RWPE2 (cell line): ENCODE measurements around the gene AEBP1.

Source experiments
- ATAC-seq: fragments of 200-7000 bp; cut with Tn5 transposase; 3 replicates; pipeline ENCODE4 v1.9.1; 2021; ENCODE audit warnings: low read depth
- DNase-seq: peaks from one replicate; pipeline ENCODE4 v3.0.0-alpha.2; 2020; ENCODE audit warnings: low spot score
- H3K27ac ChIP-seq: fragments of 450-650 bp; 2 replicates; pipeline ENCODE4 v1.5.1; 2017; ENCODE audit warnings: mild to moderate bottlenecking; ENCODE audit not compliant: poor library complexity, severe bottlenecking
- H3K27me3 ChIP-seq: fragments of 250-450 bp; sonication (Bioruptor Pico); 2 replicates; pipeline ENCODE4 v1.5.1; 2021; ENCODE audit warnings: mild to moderate bottlenecking, moderate library complexity; ENCODE audit not compliant: insufficient read depth, poor library complexity, severe bottlenecking
- H3K36me3 ChIP-seq: fragments of 250-450 bp; sonication (Bioruptor Pico); 2 replicates; pipeline ENCODE4 v1.5.1; 2020; ENCODE audit warnings: low read depth, mild to moderate bottlenecking, moderate library complexity
- H3K4me1 ChIP-seq: fragments of 250-450 bp; sonication (Bioruptor Pico); 2 replicates; pipeline ENCODE4 v1.5.1; 2021; ENCODE audit warnings: mild to moderate bottlenecking, moderate library complexity; ENCODE audit not compliant: insufficient read depth, poor library complexity, severe bottlenecking
- H3K4me3 ChIP-seq: fragments of 250-450 bp; sonication (Bioruptor Pico); 2 replicates; pipeline ENCODE4 v1.5.1; 2021; ENCODE audit warnings: mild to moderate bottlenecking, moderate library complexity; ENCODE audit not compliant: severe bottlenecking
- H3K9me3 ChIP-seq: fragments of 250-450 bp; sonication (Bioruptor Pico); 2 replicates; pipeline ENCODE4 v1.5.1; 2021; ENCODE audit warnings: mild to moderate bottlenecking, moderate library complexity; ENCODE audit not compliant: severe bottlenecking
- TF ChIP-seq, protein P1 (sequence below): fragments of 450-650 bp; IDR thresholded peaks from one replicate; pipeline ENCODE4 v1.5.1; 2017; ENCODE audit warnings: mild to moderate bottlenecking, moderate library complexity; ENCODE audit not compliant: poor library complexity, severe bottlenecking

The AEBP1 gene

DNA sequence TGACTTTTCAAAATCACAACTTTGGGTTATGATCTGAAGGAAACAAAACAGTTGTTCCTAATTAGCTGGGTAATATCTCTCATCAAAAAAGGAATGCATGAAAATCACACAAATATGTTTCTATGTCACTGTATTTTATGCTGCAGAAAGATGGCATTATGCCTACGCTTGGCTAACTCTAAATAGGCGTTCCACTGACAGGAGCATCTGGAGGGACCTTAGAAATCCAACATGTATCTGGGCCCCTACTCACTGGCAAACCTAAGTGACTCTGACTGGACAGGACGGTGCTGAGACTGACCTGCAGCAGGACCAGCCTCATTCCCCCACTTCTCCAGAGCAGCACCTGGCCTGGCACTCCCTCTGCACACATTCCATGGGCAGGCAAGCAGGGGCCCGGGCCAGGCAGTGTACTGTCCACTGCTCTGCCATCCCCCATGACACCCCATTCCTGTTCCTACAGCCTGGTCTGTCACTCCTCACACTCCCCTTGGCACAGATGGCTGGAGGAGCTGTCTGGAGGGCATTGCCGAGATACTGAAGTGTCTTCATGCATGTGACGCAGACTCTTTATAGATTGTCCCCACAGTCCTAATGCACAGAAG, 39.6 kb downstream of the AEBP1 start:
- no peak overlapping the region for H3K27ac ChIP-seq
- DNase-seq, result no peak
- 0 out of 3 replicates have a peak, but pooled peaks have one; percentile 19 for ATAC-seq

DNA sequence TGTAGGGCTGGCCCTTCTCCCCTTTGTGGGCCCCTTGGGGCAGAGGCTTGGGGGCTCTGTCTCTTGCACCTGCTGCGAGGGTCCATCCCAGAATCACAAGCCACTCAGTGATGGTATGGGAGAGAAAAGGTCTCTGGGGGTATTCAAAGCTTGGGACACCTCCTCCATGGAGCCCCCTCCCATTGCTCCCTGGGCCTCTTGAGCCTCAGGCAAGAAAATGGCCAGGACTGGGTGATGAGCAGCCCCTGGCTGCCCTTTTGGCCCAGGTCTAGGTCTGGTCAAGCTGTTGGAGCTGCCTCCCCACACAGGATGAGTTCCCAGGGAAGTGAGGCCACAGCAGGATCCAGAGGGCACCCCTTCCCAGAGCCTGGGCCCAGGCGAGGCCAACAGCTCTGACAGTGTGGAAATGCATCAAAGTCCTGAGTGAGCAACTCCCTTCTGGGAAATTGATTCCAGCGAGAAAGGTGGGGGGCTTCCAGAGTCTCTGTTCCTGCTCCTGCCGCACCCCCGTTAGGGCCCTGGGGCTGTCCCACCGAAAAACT, 40.4 kb downstream of the AEBP1 start:
- Histone ChIP-seq H3K27ac (no peak overlapping the region), H3K36me3 (no peaks in the 10 kb centered on the region), H3K4me1 (no peaks in the 10 kb centered on the region), H3K27me3 (no peaks in the 10 kb centered on the region), H3K4me3 (no peak overlapping the region), H3K9me3 (no peaks in the 10 kb centered on the region)
- DNase-seq (no peak), ATAC-seq (no peak)
- TF ChIP-seq, protein P1, sequence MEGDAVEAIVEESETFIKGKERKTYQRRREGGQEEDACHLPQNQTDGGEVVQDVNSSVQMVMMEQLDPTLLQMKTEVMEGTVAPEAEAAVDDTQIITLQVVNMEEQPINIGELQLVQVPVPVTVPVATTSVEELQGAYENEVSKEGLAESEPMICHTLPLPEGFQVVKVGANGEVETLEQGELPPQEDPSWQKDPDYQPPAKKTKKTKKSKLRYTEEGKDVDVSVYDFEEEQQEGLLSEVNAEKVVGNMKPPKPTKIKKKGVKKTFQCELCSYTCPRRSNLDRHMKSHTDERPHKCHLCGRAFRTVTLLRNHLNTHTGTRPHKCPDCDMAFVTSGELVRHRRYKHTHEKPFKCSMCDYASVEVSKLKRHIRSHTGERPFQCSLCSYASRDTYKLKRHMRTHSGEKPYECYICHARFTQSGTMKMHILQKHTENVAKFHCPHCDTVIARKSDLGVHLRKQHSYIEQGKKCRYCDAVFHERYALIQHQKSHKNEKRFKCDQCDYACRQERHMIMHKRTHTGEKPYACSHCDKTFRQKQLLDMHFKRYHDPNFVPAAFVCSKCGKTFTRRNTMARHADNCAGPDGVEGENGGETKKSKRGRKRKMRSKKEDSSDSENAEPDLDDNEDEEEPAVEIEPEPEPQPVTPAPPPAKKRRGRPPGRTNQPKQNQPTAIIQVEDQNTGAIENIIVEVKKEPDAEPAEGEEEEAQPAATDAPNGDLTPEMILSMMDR, result no peak

More for the DNA sequence above, 39.6 kb downstream of the AEBP1 start:
- no peaks in the 10 kb centered on the region for H3K9me3 ChIP-seq
- no peaks in the 10 kb centered on the region for H3K36me3 ChIP-seq
- H3K27me3 ChIP-seq, result no peaks in the 10 kb centered on the region
- no peak overlapping the region for H3K4me3 ChIP-seq
- TF ChIP-seq, protein P1, result no peak
- H3K4me1 ChIP-seq, result no peaks in the 10 kb centered on the region

DNA sequence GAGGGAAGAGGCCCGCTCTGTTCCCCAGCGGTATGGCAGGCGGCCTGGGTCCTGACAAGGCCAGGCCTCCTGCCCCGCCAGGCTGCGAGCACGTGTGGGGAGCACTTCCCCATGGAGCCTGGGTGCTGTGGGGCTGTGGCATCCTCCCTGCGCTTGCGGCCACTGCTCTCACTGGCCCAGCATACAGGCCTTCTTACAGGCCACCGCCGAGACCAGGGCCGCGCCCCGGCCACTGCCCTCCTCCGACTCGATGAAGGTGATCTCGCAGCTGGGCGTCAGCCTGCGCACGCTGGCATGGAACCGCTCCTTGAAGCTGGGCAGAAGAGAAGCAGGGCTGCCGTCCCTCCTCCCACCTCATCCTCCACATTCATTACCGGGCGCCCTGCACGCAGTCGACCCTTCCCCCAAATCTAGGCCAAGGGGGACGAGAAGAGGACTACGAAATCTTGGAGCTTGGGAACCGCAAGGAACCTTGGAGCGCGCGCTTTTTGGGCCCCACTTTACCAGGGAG, 40.9 kb downstream of the AEBP1 start:
- Histone ChIP-seq H3K4me3 (no peak overlapping the region), H3K27me3 (no peaks in the 10 kb centered on the region), H3K4me1 (no peaks in the 10 kb centered on the region), H3K36me3 (no peaks in the 10 kb centered on the region), H3K9me3 (no peaks in the 10 kb centered on the region), H3K27ac (no peak overlapping the region)
- TF ChIP-seq, protein P1, result no peak
- DNase-seq (no peak), ATAC-seq (no peak)

DNA sequence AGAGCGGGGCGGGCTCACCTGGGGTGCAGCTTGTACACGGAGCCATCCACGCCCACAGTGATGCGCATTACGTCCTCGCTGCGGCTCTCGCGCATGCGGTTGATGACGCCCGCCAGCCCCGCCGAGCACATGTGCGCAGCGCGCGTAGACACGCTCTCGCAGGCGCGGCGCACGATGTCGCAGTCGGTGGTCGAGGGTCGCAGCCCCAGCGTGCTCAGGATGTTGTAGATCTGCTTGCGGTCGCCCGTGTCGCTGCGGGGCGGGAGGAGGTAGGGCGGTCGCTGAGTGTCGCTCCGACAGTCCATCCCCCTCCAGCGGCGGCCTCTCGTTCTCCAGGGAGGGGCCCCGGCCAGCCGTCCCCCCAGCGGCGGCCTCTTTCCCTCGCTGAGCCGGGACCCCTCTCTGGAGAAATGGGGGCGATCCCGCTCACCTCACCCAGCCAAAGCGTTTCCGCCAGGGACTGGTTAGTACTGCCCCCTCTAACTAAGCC, 41.4 kb downstream of the AEBP1 start:
- Histone ChIP-seq H3K36me3 (no peaks in the 10 kb centered on the region), H3K9me3 (no peaks in the 10 kb centered on the region), H3K4me3 (peak overlapping the region; percentile 17), H3K4me1 (no peaks in the 10 kb centered on the region), H3K27me3 (no peaks in the 10 kb centered on the region), H3K27ac (no peak overlapping the region)
- TF ChIP-seq, protein P1, result no peak
- no peak for DNase-seq
- no peak; the same call in 2 of the 3 replicates for ATAC-seq
